ENCODE data around the gene SERP2. TPM values are rescaled to one million over a fixed set of nuclear protein-coding genes. Genes with fewer than 3 reads are reported as not detected.

Gene SERP2
- total and polyA plus RNA-seq, 2 of the 13 experiments (the other 11 are each of a cell fraction or from before 2014, with no cell fraction given), result not detected

DNA sequence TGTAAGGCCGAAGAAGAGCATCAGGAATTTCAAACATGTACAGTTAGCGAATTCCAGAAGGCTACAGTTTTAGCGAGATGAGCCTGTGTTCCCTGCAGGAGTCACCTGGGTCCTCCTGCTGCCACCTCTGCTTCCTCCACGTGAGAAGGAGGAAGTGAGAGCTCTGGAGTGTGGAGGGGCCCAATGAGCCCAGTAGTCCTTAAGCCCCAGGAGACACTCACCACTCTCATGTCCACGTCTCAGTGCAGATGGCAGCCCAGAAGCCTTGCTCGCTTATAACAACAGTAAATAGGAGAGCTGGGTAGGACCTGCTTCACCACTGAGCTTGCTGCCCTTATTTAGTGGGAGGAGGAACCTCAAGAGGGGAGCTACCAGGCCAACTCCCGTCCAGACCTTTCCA is 44.3 kb downstream of the SERP2 start:
- BruUV-seq (replicated peaks), result no TSS peak
- Histone ChIP-seq H3K4me1 (ENCODE audit: insufficient read depth, low read length) (peaks cover 27% of the 10 kb centered on the region), H2AFZ (ENCODE audit: low read length) (peak overlapping the region; percentile 5), H4K20me1 (ENCODE audit: insufficient read depth, low read length) (no peaks in the 10 kb centered on the region), H3K27me3 (ENCODE audit: control insufficient read depth in 1 of 2, insufficient read depth in 2 of 2, low read length in 2 of 2) (peaks cover 1 to 6% of the 10 kb centered on the region in 2 experiments; a peak in 3 of 5 replicates), H3K79me2 (ENCODE audit: insufficient read depth, low read length) (no peaks in the 10 kb centered on the region), H3K9me3 (ENCODE audit: low read length) (no peaks in the 10 kb centered on the region), H3K36me3 (replicated peaks in 1 of 2; ENCODE audit: control insufficient read depth in 1 of 2, insufficient read depth in 2 of 2, low read length in 2 of 2) (no peaks in the 10 kb centered on the region), H3K27ac (ENCODE audit: extremely low read length, insufficient read depth, low read length) (no peak overlapping the region), H3K4me2 (ENCODE audit: low read depth, low read length) (peak overlapping the region; percentile 64), H3K9ac (ENCODE audit: insufficient read depth, low read depth, low read length) (no peak overlapping the region), H3K4me3 (replicated peaks in 1 of 3; ENCODE audit: insufficient read depth in 1 of 3, low read depth in 2 of 3, low read length in 3 of 3) (no peak overlapping the region; a peak in 2 of 6 replicates)
- FAIRE-seq (no peak), DNase-seq (ENCODE audit: low spot score) (no peak), ATAC-seq (peak; percentile 45)
- in situ Hi-C loops (cut with HindIII; ENCODE audit: extremely low pct_ligation_motif_present, low pct_unique_long_range_greater_than_20kb) (no loop called here), intact Hi-C loops (cut with micrococcal nuclease; ENCODE audit: unreplicated experiment) (no loop called here)
- ChIA-PET CTCF (ENCODE audit: low intra/inter-chr PET ratio, low total read pairs) (no interaction called here), POLR2A (interaction anchor here (0.6 to 2.4 kb wide), 3 partner anchors 12 to 18 kb away, joined by 3 to 11 read pairs (median 3); no protein-coding TSS in a partner anchor)
- 7% methylated on average over 7 of the region's 7 CpGs for WGBS (ENCODE audit: low lambda C conversion rate)
- TF ChIP-seq ATM (IDR thresholded peaks at IDR 0.05; ENCODE audit: borderline replicate concordance) (no peak), ZNF780A (CRISPR knock-in tag; IDR thresholded peaks at IDR 0.05) (no peak), CENPT (CRISPR knock-in tag; IDR thresholded peaks at IDR 0.05; ENCODE audit: low read depth) (no peak), SNAI1 (CRISPR knock-in tag; IDR thresholded peaks at IDR 0.05; ENCODE audit: borderline replicate concordance) (no peak)
- TF ChIP-seq, protein P1, sequence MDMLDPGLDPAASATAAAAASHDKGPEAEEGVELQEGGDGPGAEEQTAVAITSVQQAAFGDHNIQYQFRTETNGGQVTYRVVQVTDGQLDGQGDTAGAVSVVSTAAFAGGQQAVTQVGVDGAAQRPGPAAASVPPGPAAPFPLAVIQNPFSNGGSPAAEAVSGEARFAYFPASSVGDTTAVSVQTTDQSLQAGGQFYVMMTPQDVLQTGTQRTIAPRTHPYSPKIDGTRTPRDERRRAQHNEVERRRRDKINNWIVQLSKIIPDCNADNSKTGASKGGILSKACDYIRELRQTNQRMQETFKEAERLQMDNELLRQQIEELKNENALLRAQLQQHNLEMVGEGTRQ (IDR thresholded peaks at IDR 0.05; ENCODE audit: low read depth, low read length), result no peak
- TF ChIP-seq, protein P1 (CRISPR knock-in tag; IDR thresholded peaks at IDR 0.05; ENCODE audit: borderline replicate concordance), result no peak
- TF ChIP-seq, protein P2, sequence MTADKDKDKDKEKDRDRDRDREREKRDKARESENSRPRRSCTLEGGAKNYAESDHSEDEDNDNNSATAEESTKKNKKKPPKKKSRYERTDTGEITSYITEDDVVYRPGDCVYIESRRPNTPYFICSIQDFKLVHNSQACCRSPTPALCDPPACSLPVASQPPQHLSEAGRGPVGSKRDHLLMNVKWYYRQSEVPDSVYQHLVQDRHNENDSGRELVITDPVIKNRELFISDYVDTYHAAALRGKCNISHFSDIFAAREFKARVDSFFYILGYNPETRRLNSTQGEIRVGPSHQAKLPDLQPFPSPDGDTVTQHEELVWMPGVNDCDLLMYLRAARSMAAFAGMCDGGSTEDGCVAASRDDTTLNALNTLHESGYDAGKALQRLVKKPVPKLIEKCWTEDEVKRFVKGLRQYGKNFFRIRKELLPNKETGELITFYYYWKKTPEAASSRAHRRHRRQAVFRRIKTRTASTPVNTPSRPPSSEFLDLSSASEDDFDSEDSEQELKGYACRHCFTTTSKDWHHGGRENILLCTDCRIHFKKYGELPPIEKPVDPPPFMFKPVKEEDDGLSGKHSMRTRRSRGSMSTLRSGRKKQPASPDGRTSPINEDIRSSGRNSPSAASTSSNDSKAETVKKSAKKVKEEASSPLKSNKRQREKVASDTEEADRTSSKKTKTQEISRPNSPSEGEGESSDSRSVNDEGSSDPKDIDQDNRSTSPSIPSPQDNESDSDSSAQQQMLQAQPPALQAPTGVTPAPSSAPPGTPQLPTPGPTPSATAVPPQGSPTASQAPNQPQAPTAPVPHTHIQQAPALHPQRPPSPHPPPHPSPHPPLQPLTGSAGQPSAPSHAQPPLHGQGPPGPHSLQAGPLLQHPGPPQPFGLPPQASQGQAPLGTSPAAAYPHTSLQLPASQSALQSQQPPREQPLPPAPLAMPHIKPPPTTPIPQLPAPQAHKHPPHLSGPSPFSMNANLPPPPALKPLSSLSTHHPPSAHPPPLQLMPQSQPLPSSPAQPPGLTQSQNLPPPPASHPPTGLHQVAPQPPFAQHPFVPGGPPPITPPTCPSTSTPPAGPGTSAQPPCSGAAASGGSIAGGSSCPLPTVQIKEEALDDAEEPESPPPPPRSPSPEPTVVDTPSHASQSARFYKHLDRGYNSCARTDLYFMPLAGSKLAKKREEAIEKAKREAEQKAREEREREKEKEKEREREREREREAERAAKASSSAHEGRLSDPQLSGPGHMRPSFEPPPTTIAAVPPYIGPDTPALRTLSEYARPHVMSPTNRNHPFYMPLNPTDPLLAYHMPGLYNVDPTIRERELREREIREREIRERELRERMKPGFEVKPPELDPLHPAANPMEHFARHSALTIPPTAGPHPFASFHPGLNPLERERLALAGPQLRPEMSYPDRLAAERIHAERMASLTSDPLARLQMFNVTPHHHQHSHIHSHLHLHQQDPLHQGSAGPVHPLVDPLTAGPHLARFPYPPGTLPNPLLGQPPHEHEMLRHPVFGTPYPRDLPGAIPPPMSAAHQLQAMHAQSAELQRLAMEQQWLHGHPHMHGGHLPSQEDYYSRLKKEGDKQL (CRISPR knock-in tag; IDR thresholded peaks at IDR 0.05; ENCODE audit: low read depth), result no peak
- TF ChIP-seq, protein P3, sequence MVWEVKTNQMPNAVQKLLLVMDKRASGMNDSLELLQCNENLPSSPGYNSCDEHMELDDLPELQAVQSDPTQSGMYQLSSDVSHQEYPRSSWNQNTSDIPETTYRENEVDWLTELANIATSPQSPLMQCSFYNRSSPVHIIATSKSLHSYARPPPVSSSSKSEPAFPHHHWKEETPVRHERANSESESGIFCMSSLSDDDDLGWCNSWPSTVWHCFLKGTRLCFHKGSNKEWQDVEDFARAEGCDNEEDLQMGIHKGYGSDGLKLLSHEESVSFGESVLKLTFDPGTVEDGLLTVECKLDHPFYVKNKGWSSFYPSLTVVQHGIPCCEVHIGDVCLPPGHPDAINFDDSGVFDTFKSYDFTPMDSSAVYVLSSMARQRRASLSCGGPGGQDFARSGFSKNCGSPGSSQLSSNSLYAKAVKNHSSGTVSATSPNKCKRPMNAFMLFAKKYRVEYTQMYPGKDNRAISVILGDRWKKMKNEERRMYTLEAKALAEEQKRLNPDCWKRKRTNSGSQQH (CRISPR knock-in tag; IDR thresholded peaks at IDR 0.05; ENCODE audit: low read depth), result no peak
- TF ChIP-seq, protein P4, sequence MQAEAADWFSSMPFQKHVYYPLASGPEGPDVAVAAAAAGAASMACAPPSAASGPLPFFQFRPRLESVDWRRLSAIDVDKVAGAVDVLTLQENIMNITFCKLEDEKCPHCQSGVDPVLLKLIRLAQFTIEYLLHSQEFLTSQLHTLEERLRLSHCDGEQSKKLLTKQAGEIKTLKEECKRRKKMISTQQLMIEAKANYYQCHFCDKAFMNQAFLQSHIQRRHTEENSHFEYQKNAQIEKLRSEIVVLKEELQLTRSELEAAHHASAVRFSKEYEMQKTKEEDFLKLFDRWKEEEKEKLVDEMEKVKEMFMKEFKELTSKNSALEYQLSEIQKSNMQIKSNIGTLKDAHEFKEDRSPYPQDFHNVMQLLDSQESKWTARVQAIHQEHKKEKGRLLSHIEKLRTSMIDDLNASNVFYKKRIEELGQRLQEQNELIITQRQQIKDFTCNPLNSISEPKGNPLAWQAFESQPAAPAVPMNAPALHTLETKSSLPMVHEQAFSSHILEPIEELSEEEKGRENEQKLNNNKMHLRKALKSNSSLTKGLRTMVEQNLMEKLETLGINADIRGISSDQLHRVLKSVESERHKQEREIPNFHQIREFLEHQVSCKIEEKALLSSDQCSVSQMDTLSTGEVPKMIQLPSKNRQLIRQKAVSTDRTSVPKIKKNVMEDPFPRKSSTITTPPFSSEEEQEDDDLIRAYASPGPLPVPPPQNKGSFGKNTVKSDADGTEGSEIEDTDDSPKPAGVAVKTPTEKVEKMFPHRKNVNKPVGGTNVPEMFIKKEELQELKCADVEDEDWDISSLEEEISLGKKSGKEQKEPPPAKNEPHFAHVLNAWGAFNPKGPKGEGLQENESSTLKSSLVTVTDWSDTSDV (CRISPR knock-in tag; IDR thresholded peaks at IDR 0.05), result no peak
- TF ChIP-seq, protein P5, sequence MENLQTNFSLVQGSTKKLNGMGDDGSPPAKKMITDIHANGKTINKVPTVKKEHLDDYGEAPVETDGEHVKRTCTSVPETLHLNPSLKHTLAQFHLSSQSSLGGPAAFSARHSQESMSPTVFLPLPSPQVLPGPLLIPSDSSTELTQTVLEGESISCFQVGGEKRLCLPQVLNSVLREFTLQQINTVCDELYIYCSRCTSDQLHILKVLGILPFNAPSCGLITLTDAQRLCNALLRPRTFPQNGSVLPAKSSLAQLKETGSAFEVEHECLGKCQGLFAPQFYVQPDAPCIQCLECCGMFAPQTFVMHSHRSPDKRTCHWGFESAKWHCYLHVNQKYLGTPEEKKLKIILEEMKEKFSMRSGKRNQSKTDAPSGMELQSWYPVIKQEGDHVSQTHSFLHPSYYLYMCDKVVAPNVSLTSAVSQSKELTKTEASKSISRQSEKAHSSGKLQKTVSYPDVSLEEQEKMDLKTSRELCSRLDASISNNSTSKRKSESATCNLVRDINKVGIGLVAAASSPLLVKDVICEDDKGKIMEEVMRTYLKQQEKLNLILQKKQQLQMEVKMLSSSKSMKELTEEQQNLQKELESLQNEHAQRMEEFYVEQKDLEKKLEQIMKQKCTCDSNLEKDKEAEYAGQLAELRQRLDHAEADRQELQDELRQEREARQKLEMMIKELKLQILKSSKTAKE (CRISPR knock-in tag; IDR thresholded peaks at IDR 0.05; ENCODE audit: borderline replicate concordance), result no peak

All from HepG2 (cell line).